Liver (tissue), 9 donors: ENCODE measurements around the gene TEDC1. TPM values are rescaled to one million over a fixed set of nuclear protein-coding genes. Genes with fewer than 3 reads are reported as not detected.

Experiments used
- DNase-seq: peaks from one replicate; pipeline ENCODE4 v3.0.0-alpha.2; 2017; ENCODE audit warnings: low spot score
- H3K27ac ChIP-seq, 2 donors: one replicate each; pipeline ENCODE4 v1.7.0; 2013; ENCODE audit warnings: inconsistent platforms in 2 of 2, low read length in 2 of 2, control low read depth in 1 of 2, low read depth in 1 of 2, mild to moderate bottlenecking in 1 of 2
- H3K27me3 ChIP-seq, 4 donors: one replicate each; pipeline versions ENCODE4 v1.6.1 to v1.7.0; 2013; ENCODE audit warnings: low read length in 3 of 4, inconsistent platforms in 1 of 4, mild to moderate bottlenecking in 1 of 4, moderate library complexity in 1 of 4; ENCODE audit not compliant: control insufficient read depth in 4 of 4, insufficient read depth in 4 of 4
- H3K36me3 ChIP-seq, 4 donors: one replicate each; pipeline versions ENCODE4 v1.6.1 to v1.7.0; 2013; ENCODE audit warnings: low read length in 3 of 4, mild to moderate bottlenecking in 3 of 4, low read depth in 1 of 4, moderate library complexity in 1 of 4; ENCODE audit not compliant: control insufficient read depth in 4 of 4, insufficient read depth in 3 of 4
- H3K4me1 ChIP-seq, 4 donors: one replicate each; pipeline versions ENCODE4 v1.6.1 to v1.7.0; 2013; ENCODE audit warnings: low read length in 3 of 4, mild to moderate bottlenecking in 3 of 4, moderate library complexity in 1 of 4; ENCODE audit not compliant: control insufficient read depth in 4 of 4, insufficient read depth in 4 of 4
- H3K4me3 ChIP-seq, 3 donors: one replicate each; pipeline versions ENCODE4 v1.6.1 to v1.7.0; 2013; ENCODE audit warnings: low read length in 3 of 3, control low read depth in 1 of 3, low read depth in 1 of 3, mild to moderate bottlenecking in 1 of 3
- H3K9ac ChIP-seq, 2 donors: one replicate each; pipeline ENCODE4 v1.7.0; 2013; ENCODE audit warnings: low read length in 2 of 2, mild to moderate bottlenecking in 2 of 2, moderate library complexity in 2 of 2, control low read depth in 1 of 2, low read depth in 1 of 2
- H3K9me3 ChIP-seq, 4 donors: one replicate each; pipeline versions ENCODE4 v1.6.1 to v1.7.0; 2013; ENCODE audit warnings: low read length in 3 of 4; ENCODE audit not compliant: control insufficient read depth in 4 of 4
- CTCF ChIP-seq: fragments of 150-350 bp; IDR thresholded peaks from 2 replicates; pipeline ENCODE4 v1.5.1; 2017; ENCODE audit warnings: improper control_type of control experiment, low read depth, low read length; ENCODE audit not compliant: missing input control
- EGR1 ChIP-seq, 2 donors: IDR thresholded peaks; 2 replicates each; pipeline ENCODE4 v1.6.1; 2016 to 2018; ENCODE audit warnings: antibody characterized with exemption in 2 of 2, low read depth in 2 of 2
- FOXA1 ChIP-seq: IDR thresholded peaks from 2 replicates; pipeline ENCODE4 v1.6.1; 2016; ENCODE audit warnings: antibody characterized with exemption
- FOXA2 ChIP-seq: IDR thresholded peaks from 2 replicates; pipeline ENCODE4 v1.6.1; 2016; ENCODE audit warnings: antibody characterized with exemption
- GABPA ChIP-seq, 2 donors: IDR thresholded peaks in 1 of 2; conservative IDR thresholded peaks in 1 of 2; 2 replicates each; pipeline ENCODE4 v1.6.1; 2016; ENCODE audit warnings: antibody characterized with exemption in 2 of 2, mild to moderate bottlenecking in 1 of 2, moderate library complexity in 1 of 2
- HNF4A ChIP-seq, 2 donors: conservative IDR thresholded peaks; 2 replicates each; pipeline ENCODE4 v1.6.1; 2016; ENCODE audit warnings: antibody characterized with exemption in 2 of 2, mild to moderate bottlenecking in 2 of 2
- HNF4G ChIP-seq: IDR thresholded peaks from 2 replicates; pipeline ENCODE4 v1.6.1; 2016; ENCODE audit warnings: antibody characterized with exemption
- JUND ChIP-seq, 2 donors: IDR thresholded peaks; 2 replicates each; pipeline ENCODE4 v1.6.1; 2016; ENCODE audit warnings: antibody characterized with exemption in 2 of 2
- MAX ChIP-seq: IDR thresholded peaks from 2 replicates; pipeline ENCODE4 v1.6.1; 2016; ENCODE audit warnings: antibody characterized with exemption
- NR2F2 ChIP-seq: IDR thresholded peaks from 2 replicates; pipeline ENCODE4 v1.6.1; 2016; ENCODE audit warnings: antibody characterized with exemption
- RAD21 ChIP-seq, 2 donors: IDR thresholded peaks; 2 replicates each; pipeline ENCODE4 v1.6.1; 2016; ENCODE audit warnings: antibody characterized with exemption in 2 of 2, mild to moderate bottlenecking in 2 of 2
- REST ChIP-seq: IDR thresholded peaks from 2 replicates; pipeline ENCODE4 v1.6.1; 2016; ENCODE audit warnings: antibody characterized with exemption, mild to moderate bottlenecking
- RXRA ChIP-seq, 2 donors: IDR thresholded peaks; 2 replicates each; pipeline ENCODE4 v1.6.1; 2017 to 2018; ENCODE audit warnings: antibody characterized with exemption in 2 of 2, mild to moderate bottlenecking in 1 of 2
- SP1 ChIP-seq: IDR thresholded peaks from 2 replicates; pipeline ENCODE4 v1.6.1; 2018; ENCODE audit warnings: antibody characterized with exemption, mild to moderate bottlenecking
- TAF1 ChIP-seq: conservative IDR thresholded peaks from 2 replicates; pipeline ENCODE4 v1.6.1; 2016; ENCODE audit warnings: antibody characterized with exemption, mild to moderate bottlenecking
- ZBTB33 ChIP-seq: IDR thresholded peaks from 2 replicates; pipeline ENCODE4 v1.6.1; 2016; ENCODE audit warnings: antibody characterized with exemption
- WGBS: extraction: QIAGEN DNeasy Blood & Tissue Kit; methylation state at CpG from one replicate; pipeline ENCODE4 v1.1.7; 2013; 5-methylcytosine and 5-hydroxymethylcytosine counted together
- polyA plus RNA-seq, 2 donors: library from polyadenylated mRNA; stranded (reverse) in 1 of 2; unstranded in 1 of 2; fragments of 200-250 nt in 1 of 2; fragments of >200 nt in 1 of 2; fragmentation: Nextera tagmentation in 1 of 2; extraction: Ambion mirVana in 1 of 2; gene quantifications; one replicate each; pipeline versions ENCODE4 v1.2.1 to v1.2.3, GENCODE V29; 2013 to 2015
- total RNA-seq, 2 donors: library from RNA; depleted of rRNA; stranded (reverse); fragments of >200 nt; gene quantifications; one replicate each; pipeline ENCODE4 v1.2.3, GENCODE V29; 2014
- donor health status: healthy.
- donor health status: healthy.
- donor health status: healthy.
- donor health status: healthy.
- donor health status: healthy.

The TEDC1 gene
- total and polyA plus RNA-seq, 4 donors = 0.97 to 7.5 (median 3.2) TPM

GRCh38 chr14:105495990-105496830 is 5.2 kb downstream of the TEDC1 start:
- Histone ChIP-seq H3K27ac (peak overlapping the region; percentile 77 to 87), H3K9me3 (no peaks in the 10 kb centered on the region), H3K4me3 (peak overlapping the region in 2 of 3 donors; percentile 1 to 36), H3K9ac (peak overlapping the region in 1 of 2 donors; percentile 16), H3K27me3 (no peaks in the 10 kb centered on the region), H3K36me3 (no peaks in the 10 kb centered on the region), H3K4me1 (peaks cover 16 to 76% (median 60%) of the 10 kb centered on the region in 4 donors)
- 39% methylated on average over 18 of the region's 18 CpGs for WGBS
- TF ChIP-seq RXRA (IDR thresholded peaks at IDR 0.05) = peak in 1 of 2 donors; percentile 63
- TF ChIP-seq TAF1 = no peak
- TF ChIP-seq HNF4A (conservative IDR thresholded peaks at IDR 0.05) = peak in 1 of 2 donors; percentile 70
- no peak for DNase-seq

- H3K9me3 ChIP-seq = no peaks in the 10 kb centered on the region
- no peak for DNase-seq
- H3K27me3 ChIP-seq = no peaks in the 10 kb centered on the region
- peak overlapping the region; percentile 77 to 87 for H3K27ac ChIP-seq
- WGBS = 50% methylated on average over 32 of the region's 32 CpGs
- no peak for TF ChIP-seq REST
- no peak for TF ChIP-seq MAX
- no peak for TF ChIP-seq ZBTB33
- TF ChIP-seq CTCF = no peak
- no peak for TF ChIP-seq NR2F2
- no peak for TF ChIP-seq EGR1 (IDR thresholded peaks at IDR 0.05; ENCODE audit: low read depth in 2 of 2)
- TF ChIP-seq RAD21 (IDR thresholded peaks at IDR 0.05) = no peak
- TF ChIP-seq RXRA (IDR thresholded peaks at IDR 0.05) = no peak
- no peak for TF ChIP-seq JUND (IDR thresholded peaks at IDR 0.05)
- TF ChIP-seq FOXA1 = no peak
- no peak for TF ChIP-seq SP1
- no peak for TF ChIP-seq FOXA2
- no peak for TF ChIP-seq GABPA (IDR thresholded peaks at IDR 0.05 in 1 of 2, conservative IDR thresholded peaks at IDR 0.05 in 1 of 2)
- TF ChIP-seq HNF4G = no peak
- H3K4me1 ChIP-seq = peaks cover 12 to 69% (median 53%) of the 10 kb centered on the region in 4 donors
- no peak overlapping the region for H3K4me3 ChIP-seq
- no peaks in the 10 kb centered on the region for H3K36me3 ChIP-seq
- peak overlapping the region in 1 of 2 donors; percentile 16 for H3K9ac ChIP-seq
These were observed 6.0 kb downstream of the TEDC1 start for GRCh38 chr14:105496831-105497591.
